ENCODE measurements around the gene PNLIP. TPM values are rescaled to one million over a fixed set of nuclear protein-coding genes. Genes with fewer than 3 reads are reported as not detected.

Gene PNLIP
- total RNA-seq, 2 donors from 2014 or later: 8,888 to 12,294 TPM

GRCh38 chr10:116612107-116612769, 66.5 kb downstream of the PNLIP start:
- peak in 2 of 3 donors; percentile 33 to 66 for TF ChIP-seq POLR2A (IDR thresholded peaks at IDR 0.05)
- TF ChIP-seq, protein P1, sequence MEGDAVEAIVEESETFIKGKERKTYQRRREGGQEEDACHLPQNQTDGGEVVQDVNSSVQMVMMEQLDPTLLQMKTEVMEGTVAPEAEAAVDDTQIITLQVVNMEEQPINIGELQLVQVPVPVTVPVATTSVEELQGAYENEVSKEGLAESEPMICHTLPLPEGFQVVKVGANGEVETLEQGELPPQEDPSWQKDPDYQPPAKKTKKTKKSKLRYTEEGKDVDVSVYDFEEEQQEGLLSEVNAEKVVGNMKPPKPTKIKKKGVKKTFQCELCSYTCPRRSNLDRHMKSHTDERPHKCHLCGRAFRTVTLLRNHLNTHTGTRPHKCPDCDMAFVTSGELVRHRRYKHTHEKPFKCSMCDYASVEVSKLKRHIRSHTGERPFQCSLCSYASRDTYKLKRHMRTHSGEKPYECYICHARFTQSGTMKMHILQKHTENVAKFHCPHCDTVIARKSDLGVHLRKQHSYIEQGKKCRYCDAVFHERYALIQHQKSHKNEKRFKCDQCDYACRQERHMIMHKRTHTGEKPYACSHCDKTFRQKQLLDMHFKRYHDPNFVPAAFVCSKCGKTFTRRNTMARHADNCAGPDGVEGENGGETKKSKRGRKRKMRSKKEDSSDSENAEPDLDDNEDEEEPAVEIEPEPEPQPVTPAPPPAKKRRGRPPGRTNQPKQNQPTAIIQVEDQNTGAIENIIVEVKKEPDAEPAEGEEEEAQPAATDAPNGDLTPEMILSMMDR (IDR thresholded peaks at IDR 0.05): no peak
- DNase-seq: peak; percentile 65 to 76 (median 70)
- 37 to 41% methylated on average over 7 to 8 of the region's 8 CpGs for WGBS, 2 donors
- Histone ChIP-seq H3K27me3 (no peaks in the 10 kb centered on the region), H3K4me3 (no peak overlapping the region), H3K36me3 (replicated peaks in 1 of 2; ENCODE audit: insufficient read depth in 1 of 2, low read depth in 2 of 2) (no peaks in the 10 kb centered on the region), H3K27ac (peak overlapping the region in 3 of 4 donors; percentile 87 to 97 (median 90)), H3K9me3 (no peaks in the 10 kb centered on the region), H3K4me1 (peaks cover 52% of the 10 kb centered on the region)
- ATAC-seq: peak; percentile 3
- intact Hi-C loops (cut with DNase I): no loop called here

GRCh38 chr10:116613471-116613870, 67.7 kb downstream of the PNLIP start:
- intact Hi-C loops (cut with DNase I): no loop called here
- DNase-seq (peak; percentile 81 to 90 (median 86)), ATAC-seq (peak; percentile 6)
- Histone ChIP-seq H3K9me3 (no peaks in the 10 kb centered on the region), H3K4me1 (peaks cover 63% of the 10 kb centered on the region), H3K27ac (peak overlapping the region; percentile 87 to 97 (median 88)), H3K4me3 (no peak overlapping the region), H3K36me3 (replicated peaks in 1 of 2; ENCODE audit: insufficient read depth in 1 of 2, low read depth in 2 of 2) (no peaks in the 10 kb centered on the region), H3K27me3 (no peaks in the 10 kb centered on the region)
- 13 to 22% methylated on average over 2 of the region's 2 CpGs for WGBS, 2 donors
- TF ChIP-seq POLR2A (IDR thresholded peaks at IDR 0.05): peak in 2 of 3 donors; percentile 5 to 21
- TF ChIP-seq, protein P1 (IDR thresholded peaks at IDR 0.05): no peak

DNA sequence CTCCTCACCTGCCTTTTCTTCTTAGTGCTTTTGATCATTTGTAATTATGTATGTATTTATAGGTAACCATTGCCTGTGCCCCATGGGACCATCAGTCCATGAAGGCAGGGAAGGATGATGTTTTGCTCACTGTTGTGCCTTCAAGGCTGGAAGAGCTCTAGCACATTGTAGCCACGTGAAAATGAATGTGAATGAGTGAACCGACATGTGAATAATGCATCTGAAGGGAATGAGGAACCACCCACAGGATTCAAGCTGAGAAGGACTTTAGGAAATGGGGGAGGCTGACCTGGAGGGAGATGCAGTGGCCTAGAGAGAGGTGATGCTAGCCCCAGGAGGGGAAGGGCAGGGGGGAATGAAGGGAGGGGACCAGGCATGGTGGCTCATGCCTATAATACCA, 69.1 kb downstream of the PNLIP start:
- ATAC-seq: no peak
- Histone ChIP-seq H3K4me3 (peak overlapping the region; percentile 4 to 14), H3K4me1 (peaks cover 68% of the 10 kb centered on the region), H3K27me3 (no peaks in the 10 kb centered on the region), H3K9me3 (no peaks in the 10 kb centered on the region), H3K36me3 (replicated peaks in 1 of 2; ENCODE audit: insufficient read depth in 1 of 2, low read depth in 2 of 2) (no peaks in the 10 kb centered on the region), H3K27ac (peak overlapping the region; percentile 87 to 97 (median 88))
- intact Hi-C loops (cut with DNase I): no loop called here
- 33% methylated on average over 2 of the region's 2 CpGs for WGBS, 2 donors
- TF ChIP-seq POLR2A (IDR thresholded peaks at IDR 0.05): no peak
- TF ChIP-seq, protein P1 (IDR thresholded peaks at IDR 0.05): no peak
- DNase-seq: peak in 1 of 4 donors; percentile 33

GRCh38 chr10:116615199-116615776, 69.6 kb downstream of the PNLIP start:
- Histone ChIP-seq H3K4me1 (peaks cover 68% of the 10 kb centered on the region), H3K4me3 (peak overlapping the region; percentile 4 to 14), H3K9me3 (no peaks in the 10 kb centered on the region), H3K27me3 (no peaks in the 10 kb centered on the region), H3K36me3 (replicated peaks in 1 of 2; ENCODE audit: insufficient read depth in 1 of 2, low read depth in 2 of 2) (no peaks in the 10 kb centered on the region), H3K27ac (peak overlapping the region; percentile 87 to 97 (median 88))
- TF ChIP-seq, protein P1 (IDR thresholded peaks at IDR 0.05): no peak
- TF ChIP-seq POLR2A (IDR thresholded peaks at IDR 0.05): peak; percentile 49 to 92 (median 84)
- peak; percentile 95 to 97 (median 96) for DNase-seq
- intact Hi-C loops (cut with DNase I): no loop called here
- peak; percentile 56 for ATAC-seq
- 44 to 52% methylated on average over 3 of the region's 3 CpGs for WGBS, 2 donors

Small RNA genes lying within 50 kb of the gene (small RNA-seq; reads per million reads assigned to genes)
- not detected for gene RNU6-1090P

Other genes starting within 250 kb of the PNLIP start
- gene CCDC172, start 221.5 kb upstream of the PNLIP start, total RNA-seq: not detected
- gene PNLIPRP3, start 118.1 kb upstream of the PNLIP start, total RNA-seq: not detected
- 1,000 to 10,000 TPM; 3,318 to 4,534 TPM for gene PNLIPRP1, start 45.0 kb downstream of the PNLIP start, total RNA-seq
- gene PNLIPRP2, start 75.0 kb downstream of the PNLIP start, total RNA-seq: 1,000 to 10,000 TPM in 1 of 2 donors, 100 to 1,000 TPM in 1; 455 to 2,069 TPM
- gene HSPA12A, start 196.6 kb downstream of the PNLIP start, total RNA-seq: 10 to 100 TPM in 1 of 2 donors, 1 to 10 TPM in 1; 8.3 to 22.7 TPM